GM12878 (cell line): ENCODE results near the gene SMPDL3A. TPM values are rescaled to one million over a fixed set of nuclear protein-coding genes. Genes with fewer than 3 reads are reported as not detected.
A peak's percentile ranks its signal among the peaks of the same experiment; 100 is the strongest.

Experiments used
- ATAC-seq: fragments of 200-7000 bp; cut with Tn5 transposase; 3 replicates; pipeline ENCODE4 v1.9.1; 2020; ENCODE audit warnings: mild to moderate bottlenecking, moderate library complexity
- Bru-seq: library from RNA; stranded (reverse); fragments of 400-500 nt; gene quantifications from one replicate; lab custom pipeline; 2021; lab: Mats Ljungman, UMichigan
- BruChase-seq, 2 experiments: library from RNA; stranded (reverse); fragments of 400-500 nt; gene quantifications; one replicate each; lab custom pipeline; 2021; lab: Mats Ljungman, UMichigan
- BruUV-seq: library from RNA; stranded (reverse); fragments of 400-500 nt; replicated peaks from 2 replicates; lab custom pipeline; 2021; lab: Mats Ljungman, UMichigan
- CTCF ChIA-PET: fragments of 300-600 bp; sonication (Branson Sonifier 250); formaldehyde crosslinking; extraction: SDS; loops from one replicate; lab custom pipeline; 2021; ENCODE audit warnings: inconsistent platforms; lab: Yijun Ruan, JAX
- POLR2A ChIA-PET: fragments of 350-600 bp; formaldehyde crosslinking; extraction: SDS; loops from one replicate; lab custom pipeline; 2021; ENCODE audit warnings: inconsistent platforms; lab: Charles Lee
- RAD21 ChIA-PET: fragments of 300-600 bp; sonication (Branson Sonifier 250); formaldehyde crosslinking; loops from one replicate; lab custom pipeline; 2023; ENCODE audit warnings: antibody characterized with exemption; ENCODE audit not compliant: unreplicated experiment; lab: Charles Lee
- SMC1A ChIA-PET: fragments of 300-600 bp; sonication (Branson Sonifier 250); formaldehyde crosslinking; loops from one replicate; lab custom pipeline; 2023; ENCODE audit not compliant: unreplicated experiment, uncharacterized antibody; lab: Charles Lee
- DNase-seq: peaks from one replicate; pipeline ENCODE4 v3.0.0-alpha.2; 2011; ENCODE audit warnings: low read depth, low spot score
- FAIRE-seq: peaks from 3 replicates; lab custom pipeline; 2011; peaks lifted over from hg19 to GRCh38; lab: Jason Lieb, UNC
- H2AFZ ChIP-seq: 2 replicates; pipeline ENCODE4 v1.6.0; 2011; ENCODE audit warnings: low read depth, low read length, control low read depth; ENCODE audit not compliant: control insufficient read depth
- H3K27ac ChIP-seq: 2 replicates; pipeline ENCODE4 v1.5.1; 2011; ENCODE audit warnings: control low read depth; ENCODE audit not compliant: control insufficient read depth, insufficient read depth
- H3K27me3 ChIP-seq, 2 experiments: replicated peaks in 1 of 2; 2 replicates each; pipeline versions ENCODE4 v1.6.0 to v1.6.1; 2011; ENCODE audit warnings: low read length in 1 of 2; ENCODE audit not compliant: control insufficient read depth in 2 of 2, insufficient read depth in 2 of 2
- H3K36me3 ChIP-seq, 2 experiments: 2 replicates each; pipeline ENCODE4 v1.5.1; 2011; ENCODE audit warnings: low read length in 1 of 2; ENCODE audit not compliant: control insufficient read depth in 2 of 2, insufficient read depth in 2 of 2
- H3K4me1 ChIP-seq: 2 replicates; pipeline ENCODE4 v1.6.1; 2011; ENCODE audit warnings: mild to moderate bottlenecking, low read length, moderate library complexity, mixed read lengths; ENCODE audit not compliant: control insufficient read depth, insufficient read depth
- H3K4me2 ChIP-seq: 2 replicates; pipeline ENCODE4 v1.6.0; 2011; ENCODE audit warnings: control low read depth; ENCODE audit not compliant: control insufficient read depth, insufficient read depth
- H3K4me3 ChIP-seq: fragments of 200-600 bp; sonication (generic); 2 replicates; pipeline ENCODE4 v1.5.1; 2016
- H3K79me2 ChIP-seq: 2 replicates; pipeline ENCODE4 v1.6.0; 2011; ENCODE audit warnings: low read length; ENCODE audit not compliant: control insufficient read depth, insufficient read depth
- H3K9ac ChIP-seq: 2 replicates; pipeline ENCODE4 v1.8.0; 2011; ENCODE audit warnings: low read length, control low read depth, mixed read lengths; ENCODE audit not compliant: control insufficient read depth, insufficient read depth
- H3K9me3 ChIP-seq: replicated peaks from 3 replicates; pipeline ENCODE4 v1.5.1; 2011; ENCODE audit warnings: mild to moderate bottlenecking, low read length; ENCODE audit not compliant: control insufficient read depth, insufficient read depth
- H4K20me1 ChIP-seq: 2 replicates; pipeline ENCODE4 v1.6.0; 2011; ENCODE audit not compliant: control insufficient read depth, insufficient read depth
- BHLHE40 ChIP-seq, 2 experiments: fragments of 450-650 bp in 1 of 2; IDR thresholded peaks; 2 replicates each; pipeline ENCODE4 v1.6.1; 2011 to 2017; ENCODE audit warnings: low read depth in 2 of 2, borderline replicate concordance in 1 of 2, improper control_type of control experiment in 1 of 2, low read length in 1 of 2, mild to moderate bottlenecking in 1 of 2
- BMI1 ChIP-seq: fragments of 450-650 bp; IDR thresholded peaks from 2 replicates; pipeline ENCODE4 v1.6.1; 2016; ENCODE audit warnings: mild to moderate bottlenecking, moderate library complexity, borderline replicate concordance
- CBFB ChIP-seq: IDR thresholded peaks from 2 replicates; pipeline ENCODE4 v1.6.1; 2016; ENCODE audit warnings: antibody characterized with exemption, low read depth
- DPF2 ChIP-seq: fragments of 450-650 bp; IDR thresholded peaks from 2 replicates; pipeline ENCODE4 v1.6.1; 2017; ENCODE audit warnings: mild to moderate bottlenecking
- GATAD2B ChIP-seq: fragments of 450-650 bp; conservative IDR thresholded peaks from 2 replicates; pipeline ENCODE4 v1.6.1; 2017; ENCODE audit warnings: low read depth, mild to moderate bottlenecking, moderate library complexity
- HCFC1 ChIP-seq: fragments of 150-350 bp; IDR thresholded peaks from 2 replicates; pipeline ENCODE4 v1.6.1; 2014; ENCODE audit warnings: low read length
- IKZF1 ChIP-seq: fragments of 450-650 bp; conservative IDR thresholded peaks from 2 replicates; pipeline ENCODE4 v1.6.1; 2017; ENCODE audit warnings: antibody characterized with exemption, mild to moderate bottlenecking
- IKZF2 ChIP-seq, 2 experiments: fragments of 450-650 bp; IDR thresholded peaks; 2 replicates each; pipeline ENCODE4 v1.6.1; 2017; ENCODE audit warnings: mild to moderate bottlenecking in 2 of 2, moderate library complexity in 2 of 2
- NR2F1 ChIP-seq: fragments of 450-650 bp; conservative IDR thresholded peaks from 2 replicates; pipeline ENCODE4 v1.6.1; 2017; ENCODE audit warnings: mild to moderate bottlenecking
- RAD21 ChIP-seq: IDR thresholded peaks from 2 replicates; pipeline ENCODE4 v1.6.1; 2011; ENCODE audit warnings: mild to moderate bottlenecking, low read depth, low read length, moderate library complexity; ENCODE audit not compliant: insufficient read depth
- SUPT20H ChIP-seq: IDR thresholded peaks from 2 replicates; pipeline ENCODE4 v1.6.1; 2011; ENCODE audit warnings: low read depth, mild to moderate bottlenecking, low read length, moderate library complexity, borderline replicate concordance; ENCODE audit not compliant: control insufficient read depth
- TAF1 ChIP-seq: IDR thresholded peaks from 2 replicates; pipeline ENCODE4 v1.6.1; 2011; ENCODE audit warnings: mild to moderate bottlenecking, low read depth, low read length, borderline replicate concordance
- YBX1 ChIP-seq: fragments of 450-650 bp; IDR thresholded peaks from 2 replicates; pipeline ENCODE4 v1.6.1; 2016; ENCODE audit warnings: antibody characterized with exemption
- WGBS: methylation state at CpG from one replicate; pipeline ENCODE4 v1.1.6; 2016; ENCODE audit warnings: low lambda C conversion rate; ENCODE audit not compliant: insufficient replicate concordance, insufficient coverage; ENCODE audit errors: missing lambda C conversion rate; 5-methylcytosine and 5-hydroxymethylcytosine counted together
- in situ Hi-C: fragments of 300-500 bp; cut with MboI; formaldehyde crosslinking; loops from 9 replicates; pipeline ENCODE4 v1.14.3; 2018; ENCODE audit warnings: mixed read lengths
- intact Hi-C: fragments of 100-400 bp; cut with micrococcal nuclease; formaldehyde crosslinking; loops from one replicate; pipeline ENCODE4 v1.14.2; 2022; ENCODE audit not compliant: unreplicated experiment
- long read RNA-seq, 2 experiments: library from polyadenylated mRNA; unstranded; transcript quantifications; one replicate each; pipeline ENCODE4 v2.0.0, GENCODE V29; 2019 to 2020
- polyA minus RNA-seq, 3 experiments: library from RNA; depleted of rRNA, polyadenylated mRNA; stranded (reverse); fragments of >200 nt; gene quantifications; 2 replicates each; pipeline ENCODE4 v1.2.3, GENCODE V29; 2011
- polyA plus RNA-seq, 11 experiments: library from polyadenylated mRNA; depleted of rRNA in 4 of 11; unstranded in 6 of 11; stranded (reverse) in 5 of 11; fragments of >200 nt; fragmentation: Nextera tagmentation in 4 of 11; fragmentation: Illumina TruSeq in 1 of 11; extraction: Ambion mirVana in 4 of 11; extraction: Trizol in 1 of 11; gene quantifications; 1 replicate in 1 of 11; 2 replicates in 10 of 11; pipeline versions ENCODE4 v1.2.1 to v1.2.3, GENCODE V29; 2011 to 2016; ENCODE audit warnings: inconsistent platforms in 2 of 11, missing spikeins in 2 of 11, low read depth in 1 of 11
- total RNA-seq, 4 experiments: library from RNA; depleted of rRNA in 3 of 4; stranded (reverse); fragments of >200 nt in 3 of 4; fragmentation: Illumina TruSeq in 1 of 4; extraction: Trizol in 1 of 4; gene quantifications; 2 replicates each; pipeline versions ENCODE4 v1.2.1 to v1.2.3, GENCODE V29; 2013 to 2021
- TF ChIP-seq, protein P1 (sequence below): fragments of 450-650 bp; IDR thresholded peaks from 2 replicates; pipeline ENCODE4 v1.6.1; 2018; ENCODE audit warnings: borderline replicate concordance, mild to moderate bottlenecking; ENCODE audit not compliant: partially characterized antibody

Gene SMPDL3A, protein sequence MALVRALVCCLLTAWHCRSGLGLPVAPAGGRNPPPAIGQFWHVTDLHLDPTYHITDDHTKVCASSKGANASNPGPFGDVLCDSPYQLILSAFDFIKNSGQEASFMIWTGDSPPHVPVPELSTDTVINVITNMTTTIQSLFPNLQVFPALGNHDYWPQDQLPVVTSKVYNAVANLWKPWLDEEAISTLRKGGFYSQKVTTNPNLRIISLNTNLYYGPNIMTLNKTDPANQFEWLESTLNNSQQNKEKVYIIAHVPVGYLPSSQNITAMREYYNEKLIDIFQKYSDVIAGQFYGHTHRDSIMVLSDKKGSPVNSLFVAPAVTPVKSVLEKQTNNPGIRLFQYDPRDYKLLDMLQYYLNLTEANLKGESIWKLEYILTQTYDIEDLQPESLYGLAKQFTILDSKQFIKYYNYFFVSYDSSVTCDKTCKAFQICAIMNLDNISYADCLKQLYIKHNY
- not detected in 2 replicates for total RNA-seq (2013; cell fraction: nucleolus; rRNA removed)
- total RNA-seq (2014; rRNA removed) (0.05 and 0.06 TPM in 2 replicates), total RNA-seq (2014; rRNA removed; fragmentation: Illumina TruSeq; extraction: Trizol) (0.09 and 0.18 TPM in 2 replicates), total RNA-seq (2021) (0.13 TPM in 1 of 2 replicates, not detected in the other), polyA plus RNA-seq (2011; rRNA removed) (0.91 and 1.3 TPM in 2 replicates), polyA plus RNA-seq (2014; fragmentation: Illumina TruSeq; extraction: Trizol) (0.09 and 0.25 TPM in 2 replicates), polyA plus RNA-seq (2014; fragmentation: Nextera tagmentation; extraction: Ambion mirVana) (under 1 TPM; 0.05 to 0.07 TPM), polyA plus RNA-seq (2014; rRNA removed) (0.05 and 0.22 TPM in 2 replicates), polyA plus RNA-seq (2016; fragmentation: Nextera tagmentation; extraction: Ambion mirVana) (not detected), polyA minus RNA-seq (2011; rRNA and poly(A)+ RNA removed) (0.26 and 0.66 TPM in 2 replicates), Bru-seq, nascent RNA (percentile 28 among the genes with signal in this experiment), BruChase-seq, experiment 1, labeled RNA remaining after a 6-hour chase (percentile 22 among the genes with signal in this experiment), BruChase-seq, experiment 2, labeled RNA remaining after a 2-hour chase (percentile 21 among the genes with signal in this experiment)
- not detected for polyA plus RNA-seq (2011; ENCODE audit: low read depth)
- 0.52 and 1.2 TPM in 2 replicates for polyA plus RNA-seq (2011; cell fraction: cytosol; rRNA removed)
- 0.40 and 0.69 TPM in 2 replicates for polyA plus RNA-seq (2011; cell fraction: nucleus; rRNA removed)
- polyA plus RNA-seq (2012): not detected in 2 replicates
- 0.62 and 0.67 TPM in 2 replicates for polyA minus RNA-seq (2011; cell fraction: cytosol; rRNA and poly(A)+ RNA removed)
- 0.29 TPM in 1 of 2 replicates, not detected in the other for polyA minus RNA-seq (2011; cell fraction: nucleus; rRNA and poly(A)+ RNA removed)
- long read RNA-seq, experiment 1, partial matches to known transcripts: 0 of 1 reads
- long read RNA-seq, experiment 1, other reads (novel, unspliced or antisense): 0 of 1 reads
- long read RNA-seq, experiment 2, partial matches to known transcripts: 1 of 13 reads
- long read RNA-seq, experiment 2, other reads (novel, unspliced or antisense): 6 of 13 reads

DNA sequence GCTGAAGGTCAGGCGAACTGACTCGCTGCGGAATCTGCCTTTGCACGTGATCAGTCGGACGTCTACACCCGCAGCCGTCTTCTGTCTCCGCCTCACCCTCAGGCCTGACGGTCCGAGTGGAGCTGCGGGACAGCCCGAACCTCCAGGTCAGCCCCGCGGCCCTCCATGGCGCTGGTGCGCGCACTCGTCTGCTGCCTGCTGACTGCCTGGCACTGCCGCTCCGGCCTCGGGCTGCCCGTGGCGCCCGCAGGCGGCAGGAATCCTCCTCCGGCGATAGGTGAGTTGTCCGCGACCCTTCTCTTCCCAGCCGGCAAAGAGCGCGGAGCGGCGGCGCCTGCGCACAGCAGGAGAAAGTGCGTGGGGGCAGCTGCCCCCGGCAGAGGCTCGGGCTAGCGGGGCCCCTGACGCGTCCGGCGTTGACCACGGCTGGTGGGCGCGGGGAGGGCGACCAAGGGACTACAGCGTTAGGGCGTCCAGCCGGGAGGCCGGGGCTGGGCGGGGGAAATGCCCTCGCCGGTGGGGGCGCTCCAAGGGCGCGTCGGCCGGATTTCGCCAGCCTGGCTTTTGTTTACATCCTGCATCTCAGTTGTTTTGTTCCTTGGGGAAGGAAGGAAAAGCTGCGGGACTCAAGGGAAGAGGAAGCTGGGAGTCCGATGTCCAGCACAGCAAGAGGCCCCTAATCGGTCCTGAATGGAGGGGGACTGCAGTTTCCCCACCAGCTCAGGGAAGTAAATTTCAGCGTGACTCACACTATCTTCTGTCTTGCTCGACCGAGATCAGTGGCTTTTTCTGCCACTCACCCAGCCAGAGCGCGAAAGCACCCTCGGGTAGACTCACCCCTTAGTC is at the start of gene SMPDL3A:
Gene SMPDL3A, plus strand, starts transcription at position 77 of the 846 bp plus-strand sequence. Its CDS starts 89 bp downstream, at position 166.
- DNase-seq (no peak), ATAC-seq (peak; percentile 82), FAIRE-seq (no peak)
- peaks cover 7 to 16% of the 10 kb centered on the region in 2 experiments for H3K27me3 ChIP-seq
- no peaks in the 10 kb centered on the region for H3K4me1 ChIP-seq
- H4K20me1 ChIP-seq: no peaks in the 10 kb centered on the region
- ChIA-PET CTCF (interaction anchor here (0.8 to 6.8 kb wide), 12 partner anchors 9 to 298 kb away, joined by 3 to 52 read pairs (median 8); partner anchors contain the start of gene FABP7), RAD21 (interaction anchor here (0.9 to 7.9 kb wide), 11 partner anchors 9 to 83 kb away, joined by 3 to 57 read pairs (median 6); partner anchors contain the start of gene FABP7), POLR2A (interaction anchor here (0.5 to 4.2 kb wide), 8 partner anchors 9 to 435 kb away, joined by 3 to 15 read pairs (median 5); partner anchors contain the start of gene FABP7), SMC1A (interaction anchor here (0.6 to 8.2 kb wide), 16 partner anchors 8 to 59 kb away, joined by 3 to 98 read pairs (median 5); no protein-coding TSS in a partner anchor)
- peak within 1 kb of the TSS; percentile 15; the same call in 1 of the 2 replicates for H3K4me3 ChIP-seq
- in situ Hi-C loops (no loop called here), intact Hi-C loops (no loop called here)
- peak within 1 kb of the TSS; percentile 72 for H2AFZ ChIP-seq
- no TSS peak for BruUV-seq
- no peaks in the 10 kb centered on the region for H3K79me2 ChIP-seq
- no peak within 1 kb of the TSS for H3K27ac ChIP-seq
- no peaks in the 10 kb centered on the region for H3K9me3 ChIP-seq
- peak within 1 kb of the TSS; percentile 8; the same call in 1 of the 2 replicates for H3K9ac ChIP-seq
- H3K36me3 ChIP-seq: no peaks in the 10 kb centered on the region
- peak within 1 kb of the TSS; percentile 17 for H3K4me2 ChIP-seq
- under 1% methylated on average over 58 of the region's 71 CpGs for WGBS
- TF ChIP-seq YBX1: no peak
- TF ChIP-seq IKZF1: peak; percentile 76
- TF ChIP-seq, protein P1, sequence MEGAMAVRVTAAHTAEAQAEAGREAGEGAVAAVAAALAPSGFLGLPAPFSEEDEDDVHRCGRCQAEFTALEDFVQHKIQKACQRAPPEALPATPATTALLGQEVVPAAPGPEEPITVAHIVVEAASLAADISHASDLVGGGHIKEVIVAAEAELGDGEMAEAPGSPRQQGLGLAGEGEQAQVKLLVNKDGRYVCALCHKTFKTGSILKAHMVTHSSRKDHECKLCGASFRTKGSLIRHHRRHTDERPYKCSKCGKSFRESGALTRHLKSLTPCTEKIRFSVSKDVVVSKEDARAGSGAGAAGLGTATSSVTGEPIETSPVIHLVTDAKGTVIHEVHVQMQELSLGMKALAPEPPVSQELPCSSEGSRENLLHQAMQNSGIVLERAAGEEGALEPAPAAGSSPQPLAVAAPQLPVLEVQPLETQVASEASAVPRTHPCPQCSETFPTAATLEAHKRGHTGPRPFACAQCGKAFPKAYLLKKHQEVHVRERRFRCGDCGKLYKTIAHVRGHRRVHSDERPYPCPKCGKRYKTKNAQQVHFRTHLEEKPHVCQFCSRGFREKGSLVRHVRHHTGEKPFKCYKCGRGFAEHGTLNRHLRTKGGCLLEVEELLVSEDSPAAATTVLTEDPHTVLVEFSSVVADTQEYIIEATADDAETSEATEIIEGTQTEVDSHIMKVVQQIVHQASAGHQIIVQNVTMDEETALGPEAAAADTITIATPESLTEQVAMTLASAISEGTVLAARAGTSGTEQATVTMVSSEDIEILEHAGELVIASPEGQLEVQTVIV: no peak
- peak; percentile 33 to 88; a peak in 2 of 4 replicates for TF ChIP-seq BHLHE40 (IDR thresholded peaks at IDR 0.05; ENCODE audit: borderline replicate concordance in 1 of 2, low read depth in 2 of 2, low read length in 1 of 2)
- TF ChIP-seq IKZF2 (IDR thresholded peaks at IDR 0.05): 0 out of 4 replicates have a peak, but pooled peaks of 1 of the 2 experiments have one; percentile 20
- TF ChIP-seq DPF2: peak; percentile 67; the same call in 1 of the 2 replicates
- no peak for TF ChIP-seq TAF1
- TF ChIP-seq NR2F1: 0 out of 2 replicates have a peak, but pooled peaks have one; percentile 37
- TF ChIP-seq CBFB: no peak
- no peak for TF ChIP-seq SUPT20H
- TF ChIP-seq HCFC1: no peak
- peak; percentile 65; the same call in 1 of the 2 replicates for TF ChIP-seq GATAD2B
- TF ChIP-seq BMI1: no peak
- no peak for TF ChIP-seq RAD21
